WI38 (cell line): ENCODE results near the gene C19orf44.
"Not testable (repeated sequence)": the region's sequence is repeated elsewhere in the genome, so short reads cannot be mapped to it uniquely, and the experiment has no call there.

Source experiments
- H3K4me3 ChIP-seq: 2 replicates; pipeline ENCODE4 v1.5.1; 2011; ENCODE audit warnings: low read depth, mild to moderate bottlenecking, control low read depth, low read length
- CTCF ChIP-seq: IDR thresholded peaks from 2 replicates; pipeline ENCODE4 v1.5.1; 2012; ENCODE audit warnings: low read depth, mild to moderate bottlenecking, control low read depth, low read length

C19orf44 gene

GRCh38 chr19:16462757-16463250, 33.4 kb upstream of the C19orf44 start:
- no peak for TF ChIP-seq CTCF
- no peak overlapping the region for H3K4me3 ChIP-seq

GRCh38 chr19:16463341-16463990, 32.7 kb upstream of the C19orf44 start:
- no peak overlapping the region for H3K4me3 ChIP-seq
- no peak for TF ChIP-seq CTCF

- no peak for TF ChIP-seq CTCF
- H3K4me3 ChIP-seq = no peak overlapping the region
Measured at GRCh38 chr19:16463991-16464575, 32.1 kb upstream of the C19orf44 start.

- no peak for TF ChIP-seq CTCF
- H3K4me3 ChIP-seq = no peak overlapping the region
Measured at GRCh38 chr19:16465239-16465638, 31.0 kb upstream of the C19orf44 start.

GRCh38 chr19:16466802-16467427, 29.3 kb upstream of the C19orf44 start:
- H3K4me3 ChIP-seq = not testable (repeated sequence)

- TF ChIP-seq CTCF = no peak
- H3K4me3 ChIP-seq = no peak overlapping the region
Measured at GRCh38 chr19:16467581-16467980, 28.6 kb upstream of the C19orf44 start.

- peak overlapping the region; percentile 69 for H3K4me3 ChIP-seq
- TF ChIP-seq CTCF = no peak
Measured at GRCh38 chr19:16470541-16470910, 25.7 kb upstream of the C19orf44 start.
